HepG2 (cell line): ENCODE results near the gene MINDY2. TPM values are rescaled to one million over a fixed set of nuclear protein-coding genes. Genes with fewer than 3 reads are reported as not detected.

ENCODE experiments used
- CREM ChIP-seq, 2 experiments: sonication (generic) in 1 of 2; formaldehyde crosslinking in 1 of 2; IDR thresholded peaks; 2 replicates each; pipeline versions ENCODE4 v1.4.0 to v1.6.1; 2016 to 2020; ENCODE audit warnings: antibody characterized with exemption in 1 of 2, mild to moderate bottlenecking in 1 of 2, missing genetic modification reagents in 1 of 2
- GTF3A ChIP-seq: sonication (generic); formaldehyde crosslinking; conservative IDR thresholded peaks from 2 replicates; pipeline ENCODE4 v1.4.0; 2020; ENCODE audit warnings: mild to moderate bottlenecking, missing genetic modification reagents
- GZF1 ChIP-seq: sonication (generic); formaldehyde crosslinking; IDR thresholded peaks from 2 replicates; pipeline ENCODE4 v1.5.1; 2020; ENCODE audit warnings: mild to moderate bottlenecking, missing genetic modification reagents
- HCFC1 ChIP-seq: fragments of 150-350 bp; IDR thresholded peaks from 2 replicates; pipeline ENCODE4 v1.6.1; 2014; ENCODE audit warnings: low read depth, low read length
- HNF4G ChIP-seq, 2 experiments: sonication (generic) in 1 of 2; formaldehyde crosslinking in 1 of 2; IDR thresholded peaks; 2 replicates each; pipeline versions ENCODE4 v1.4.0 to v1.6.1; 2011 to 2020; ENCODE audit warnings: borderline replicate concordance in 2 of 2, low read depth in 2 of 2, mild to moderate bottlenecking in 2 of 2, low read length in 1 of 2, missing genetic modification reagents in 1 of 2, moderate library complexity in 1 of 2
- LBX2 ChIP-seq: sonication (generic); formaldehyde crosslinking; IDR thresholded peaks from 2 replicates; pipeline ENCODE4 v1.5.0; 2020; ENCODE audit warnings: missing genetic modification reagents, mild to moderate bottlenecking, borderline replicate concordance
- NR1H2 ChIP-seq: sonication (generic); formaldehyde crosslinking; IDR thresholded peaks from 2 replicates; pipeline ENCODE4 v1.8.1; 2022; ENCODE audit warnings: low read depth, missing genetic modification reagents, borderline replicate concordance
- RBM22 ChIP-seq: fragments of 200-400 bp; formaldehyde crosslinking; optimal IDR thresholded peaks from 2 replicates; pipeline ENCODE3; 2017; ENCODE audit warnings: mild to moderate bottlenecking, low read length, moderate library complexity
- SOX13 ChIP-seq, 3 experiments: fragments of 450-650 bp in 1 of 3; sonication (generic) in 1 of 3; formaldehyde crosslinking in 1 of 3; IDR thresholded peaks in 2 of 3; conservative IDR thresholded peaks in 1 of 3; 2 replicates each; pipeline versions ENCODE4 v1.5.0 to v1.6.1; 2016 to 2020; ENCODE audit warnings: antibody characterized with exemption in 1 of 3, mild to moderate bottlenecking in 1 of 3, missing compliant biosample characterization in 1 of 3, missing genetic modification reagents in 1 of 3, moderate library complexity in 1 of 3
- SOX5 ChIP-seq: IDR thresholded peaks from 2 replicates; pipeline ENCODE4 v1.6.1; 2016; ENCODE audit warnings: borderline replicate concordance
- SP2 ChIP-seq: sonication (generic); formaldehyde crosslinking; IDR thresholded peaks from 2 replicates; pipeline ENCODE4 v1.5.1; 2020; ENCODE audit warnings: mild to moderate bottlenecking, missing genetic modification reagents
- TBL1XR1 ChIP-seq: fragments of 150-350 bp; IDR thresholded peaks from 2 replicates; pipeline ENCODE4 v1.6.1; 2014; ENCODE audit warnings: borderline replicate concordance, low read length; ENCODE audit not compliant: partially characterized antibody
- THAP11 ChIP-seq: IDR thresholded peaks from 2 replicates; pipeline ENCODE4 v1.6.1; 2016; ENCODE audit warnings: missing biosample characterization, missing genetic modification reagents
- TOPORS ChIP-seq: sonication (generic); formaldehyde crosslinking; IDR thresholded peaks from 2 replicates; pipeline ENCODE4 v1.8.0; 2023; ENCODE audit warnings: mild to moderate bottlenecking, missing genetic modification reagents
- ZFP37 ChIP-seq: sonication (generic); formaldehyde crosslinking; IDR thresholded peaks from 2 replicates; pipeline ENCODE4 v1.4.0; 2020; ENCODE audit warnings: missing genetic modification reagents, borderline replicate concordance
- ZFP91 ChIP-seq: sonication (generic); formaldehyde crosslinking; IDR thresholded peaks from 2 replicates; pipeline ENCODE4 v1.9.0; 2022; ENCODE audit warnings: missing genetic modification reagents, mild to moderate bottlenecking, borderline replicate concordance
- ZFY ChIP-seq: sonication (generic); formaldehyde crosslinking; IDR thresholded peaks from 2 replicates; pipeline ENCODE4 v1.4.0; 2020; ENCODE audit warnings: missing genetic modification reagents
- ZKSCAN1 ChIP-seq: fragments of 150-350 bp; IDR thresholded peaks from 2 replicates; pipeline ENCODE4 v1.6.1; 2014; ENCODE audit warnings: low read length
- ZNF263 ChIP-seq: sonication (generic); formaldehyde crosslinking; IDR thresholded peaks from 2 replicates; pipeline ENCODE4 v1.4.0; 2020; ENCODE audit warnings: missing genetic modification reagents
- ZNF274 ChIP-seq: sonication (generic); formaldehyde crosslinking; IDR thresholded peaks from 2 replicates; pipeline ENCODE4 v1.5.1; 2020; ENCODE audit warnings: mild to moderate bottlenecking, missing genetic modification reagents
- ZNF275 ChIP-seq: sonication (generic); formaldehyde crosslinking; IDR thresholded peaks from 2 replicates; pipeline ENCODE4 v1.8.0; 2022; ENCODE audit warnings: missing genetic modification reagents, mild to moderate bottlenecking, inconsistent platforms, borderline replicate concordance
- ZNF362 ChIP-seq: sonication (generic); formaldehyde crosslinking; IDR thresholded peaks from 2 replicates; pipeline ENCODE4 v1.4.0; 2020; ENCODE audit warnings: missing genetic modification reagents, mild to moderate bottlenecking, borderline replicate concordance
- ZNF747 ChIP-seq: sonication (generic); formaldehyde crosslinking; IDR thresholded peaks from 2 replicates; pipeline ENCODE4 v1.8.1; 2023; ENCODE audit warnings: missing genetic modification reagents, mild to moderate bottlenecking, borderline replicate concordance
- ZNF766 ChIP-seq: sonication (generic); formaldehyde crosslinking; IDR thresholded peaks from 2 replicates; pipeline ENCODE4 v1.5.0; 2020; ENCODE audit warnings: missing genetic modification reagents, borderline replicate concordance
- polyA plus RNA-seq, 8 experiments: library from polyadenylated mRNA; depleted of rRNA in 3 of 8; stranded (reverse) in 7 of 8; unstranded in 1 of 8; fragments of >200 nt; fragmentation: Illumina TruSeq in 4 of 8; extraction: Trizol in 4 of 8; gene quantifications; 2 replicates each; pipeline versions ENCODE4 v1.2.1 to v1.2.3, GENCODE V29; 2011 to 2016; ENCODE audit warnings: low read depth in 4 of 8, missing spikeins in 1 of 8, mixed read lengths in 1 of 8; ENCODE audit not compliant: insufficient read depth in 1 of 8
- total RNA-seq, 5 experiments: library from RNA; depleted of rRNA; stranded (reverse); fragments of >200 nt; fragmentation: Illumina TruSeq; extraction: Trizol; gene quantifications; 2 replicates each; pipeline ENCODE4 v1.2.3, GENCODE V29; 2016; ENCODE audit warnings: low read depth in 1 of 5

Gene MINDY2
- total and polyA plus RNA-seq, 2 of the 13 experiments (the other 11 are each of a cell fraction or from before 2014, with no cell fraction given): 7.2 to 12.6 TPM

- 0 out of 2 replicates have a peak, but pooled peaks have one; percentile 28 for TF ChIP-seq ZNF275 (CRISPR knock-in tag)
- TF ChIP-seq ZNF362 (CRISPR knock-in tag): no peak
- no peak for TF ChIP-seq SOX13 (IDR thresholded peaks at IDR 0.05)
- TF ChIP-seq SOX13 (CRISPR knock-in tag; conservative IDR thresholded peaks at IDR 0.05 in 1 of 2, IDR thresholded peaks at IDR 0.05 in 1 of 2): no peak; a peak in 2 of 4 replicates
- TF ChIP-seq HCFC1: no peak; the same call in 1 of the 2 replicates
- TF ChIP-seq GZF1 (CRISPR knock-in tag): no peak
- TF ChIP-seq LBX2: no peak
- no peak for TF ChIP-seq ZKSCAN1
- TF ChIP-seq ZNF274 (CRISPR knock-in tag): peak; percentile 92
- no peak for TF ChIP-seq RBM22
- TF ChIP-seq HNF4G (IDR thresholded peaks at IDR 0.05; ENCODE audit: borderline replicate concordance, low read depth, low read length): peak; percentile 7; the same call in 1 of the 2 replicates
- TF ChIP-seq HNF4G (CRISPR knock-in tag; IDR thresholded peaks at IDR 0.05; ENCODE audit: borderline replicate concordance, low read depth): no peak
- TF ChIP-seq ZNF747: no peak
- peak; percentile 82; the same call in 1 of the 2 replicates for TF ChIP-seq GTF3A (CRISPR knock-in tag)
- TF ChIP-seq NR1H2 (CRISPR knock-in tag): no peak
- TF ChIP-seq ZFP91 (CRISPR knock-in tag): peak; percentile 98
- peak; percentile 74; the same call in 1 of the 2 replicates for TF ChIP-seq SOX5 (CRISPR knock-in tag)
- TF ChIP-seq SP2: peak; percentile 39; the same call in 1 of the 2 replicates
- TF ChIP-seq TBL1XR1: peak; percentile 64
- 0 out of 2 replicates have a peak, but pooled peaks have one; percentile 54 for TF ChIP-seq ZNF766
- TF ChIP-seq ZFP37 (CRISPR knock-in tag): no peak; the same call in 1 of the 2 replicates
- TF ChIP-seq THAP11: peak; percentile 72
- 0 out of 2 replicates have a peak, but pooled peaks have one; percentile 42 for TF ChIP-seq TOPORS
- peak; percentile 48; the same call in 1 of the 2 replicates for TF ChIP-seq CREM (IDR thresholded peaks at IDR 0.05)
- TF ChIP-seq CREM (CRISPR knock-in tag; IDR thresholded peaks at IDR 0.05): no peak
- TF ChIP-seq ZFY (CRISPR knock-in tag): peak; percentile 78
- peak; percentile 21; the same call in 1 of the 2 replicates for TF ChIP-seq ZNF263
Observed at GRCh38 chr15:58770857-58771620, at the start of gene MINDY2 (continued).
